Breast epithelium (tissue), 3 donors: ENCODE results near the gene CHN1.

Source experiments
- CTCF ChIP-seq, 3 donors: fragments of 450-650 bp; IDR thresholded peaks; one replicate each; pipeline ENCODE4 v1.5.1; 2016 to 2017; ENCODE audit warnings: antibody characterized with exemption in 3 of 3, mild to moderate bottlenecking in 3 of 3, moderate library complexity in 3 of 3
- POLR2A ChIP-seq: fragments of 450-650 bp; IDR thresholded peaks from one replicate; pipeline ENCODE4 v1.6.1; 2016; ENCODE audit warnings: antibody characterized with exemption, mild to moderate bottlenecking, moderate library complexity

GRCh38 chr2:174877751-174878150 is 127.4 kb downstream of the CHN1 start:
- TF ChIP-seq POLR2A = no peak
- TF ChIP-seq CTCF (IDR thresholded peaks at IDR 0.05) = no peak
